Liver (tissue), 9 donors: ENCODE measurements around the gene ZFYVE27. TPM values are rescaled to one million over a fixed set of nuclear protein-coding genes. Genes with fewer than 3 reads are reported as not detected.

Experiments
- DNase-seq: peaks from one replicate; pipeline ENCODE4 v3.0.0-alpha.2; 2017; ENCODE audit warnings: low spot score
- H3K27ac ChIP-seq, 2 donors: one replicate each; pipeline ENCODE4 v1.7.0; 2013; ENCODE audit warnings: inconsistent platforms in 2 of 2, low read length in 2 of 2, control low read depth in 1 of 2, low read depth in 1 of 2, mild to moderate bottlenecking in 1 of 2
- H3K27me3 ChIP-seq, 4 donors: one replicate each; pipeline versions ENCODE4 v1.6.1 to v1.7.0; 2013; ENCODE audit warnings: low read length in 3 of 4, inconsistent platforms in 1 of 4, mild to moderate bottlenecking in 1 of 4, moderate library complexity in 1 of 4; ENCODE audit not compliant: control insufficient read depth in 4 of 4, insufficient read depth in 4 of 4
- H3K36me3 ChIP-seq, 4 donors: one replicate each; pipeline versions ENCODE4 v1.6.1 to v1.7.0; 2013; ENCODE audit warnings: low read length in 3 of 4, mild to moderate bottlenecking in 3 of 4, low read depth in 1 of 4, moderate library complexity in 1 of 4; ENCODE audit not compliant: control insufficient read depth in 4 of 4, insufficient read depth in 3 of 4
- H3K4me1 ChIP-seq, 4 donors: one replicate each; pipeline versions ENCODE4 v1.6.1 to v1.7.0; 2013; ENCODE audit warnings: low read length in 3 of 4, mild to moderate bottlenecking in 3 of 4, moderate library complexity in 1 of 4; ENCODE audit not compliant: control insufficient read depth in 4 of 4, insufficient read depth in 4 of 4
- H3K4me3 ChIP-seq, 3 donors: one replicate each; pipeline versions ENCODE4 v1.6.1 to v1.7.0; 2013; ENCODE audit warnings: low read length in 3 of 3, control low read depth in 1 of 3, low read depth in 1 of 3, mild to moderate bottlenecking in 1 of 3
- H3K9ac ChIP-seq, 2 donors: one replicate each; pipeline ENCODE4 v1.7.0; 2013; ENCODE audit warnings: low read length in 2 of 2, mild to moderate bottlenecking in 2 of 2, moderate library complexity in 2 of 2, control low read depth in 1 of 2, low read depth in 1 of 2
- H3K9me3 ChIP-seq, 4 donors: one replicate each; pipeline versions ENCODE4 v1.6.1 to v1.7.0; 2013; ENCODE audit warnings: low read length in 3 of 4; ENCODE audit not compliant: control insufficient read depth in 4 of 4
- ATF3 ChIP-seq: IDR thresholded peaks from 2 replicates; pipeline ENCODE4 v1.6.1; 2016; ENCODE audit warnings: antibody characterized with exemption
- CTCF ChIP-seq: fragments of 150-350 bp; IDR thresholded peaks from 2 replicates; pipeline ENCODE4 v1.5.1; 2017; ENCODE audit warnings: improper control_type of control experiment, low read depth, low read length; ENCODE audit not compliant: missing input control
- FOXA2 ChIP-seq: IDR thresholded peaks from 2 replicates; pipeline ENCODE4 v1.6.1; 2016; ENCODE audit warnings: antibody characterized with exemption
- GABPA ChIP-seq, 2 donors: IDR thresholded peaks in 1 of 2; conservative IDR thresholded peaks in 1 of 2; 2 replicates each; pipeline ENCODE4 v1.6.1; 2016; ENCODE audit warnings: antibody characterized with exemption in 2 of 2, mild to moderate bottlenecking in 1 of 2, moderate library complexity in 1 of 2
- HNF4G ChIP-seq: IDR thresholded peaks from 2 replicates; pipeline ENCODE4 v1.6.1; 2016; ENCODE audit warnings: antibody characterized with exemption
- JUND ChIP-seq, 2 donors: IDR thresholded peaks; 2 replicates each; pipeline ENCODE4 v1.6.1; 2016; ENCODE audit warnings: antibody characterized with exemption in 2 of 2
- NR2F2 ChIP-seq: IDR thresholded peaks from 2 replicates; pipeline ENCODE4 v1.6.1; 2016; ENCODE audit warnings: antibody characterized with exemption
- REST ChIP-seq: IDR thresholded peaks from 2 replicates; pipeline ENCODE4 v1.6.1; 2016; ENCODE audit warnings: antibody characterized with exemption, mild to moderate bottlenecking
- RXRA ChIP-seq, 2 donors: IDR thresholded peaks; 2 replicates each; pipeline ENCODE4 v1.6.1; 2017 to 2018; ENCODE audit warnings: antibody characterized with exemption in 2 of 2, mild to moderate bottlenecking in 1 of 2
- SP1 ChIP-seq: IDR thresholded peaks from 2 replicates; pipeline ENCODE4 v1.6.1; 2018; ENCODE audit warnings: antibody characterized with exemption, mild to moderate bottlenecking
- TAF1 ChIP-seq: conservative IDR thresholded peaks from 2 replicates; pipeline ENCODE4 v1.6.1; 2016; ENCODE audit warnings: antibody characterized with exemption, mild to moderate bottlenecking
- WGBS: extraction: QIAGEN DNeasy Blood & Tissue Kit; methylation state at CpG from one replicate; pipeline ENCODE4 v1.1.7; 2013; 5-methylcytosine and 5-hydroxymethylcytosine counted together
- polyA plus RNA-seq, 2 donors: library from polyadenylated mRNA; stranded (reverse) in 1 of 2; unstranded in 1 of 2; fragments of 200-250 nt in 1 of 2; fragments of >200 nt in 1 of 2; fragmentation: Nextera tagmentation in 1 of 2; extraction: Ambion mirVana in 1 of 2; gene quantifications; one replicate each; pipeline versions ENCODE4 v1.2.1 to v1.2.3, GENCODE V29; 2013 to 2015
- total RNA-seq, 2 donors: library from RNA; depleted of rRNA; stranded (reverse); fragments of >200 nt; gene quantifications; one replicate each; pipeline ENCODE4 v1.2.3, GENCODE V29; 2014
- TF ChIP-seq, protein P1 (sequence below): IDR thresholded peaks from 2 replicates; pipeline ENCODE4 v1.6.1; 2016; ENCODE audit warnings: antibody characterized with exemption
- donor health status: healthy.
- donor health status: healthy.
- donor health status: healthy.
- donor health status: healthy.
- donor health status: healthy.

The ZFYVE27 gene
- total and polyA plus RNA-seq, 4 donors = 10.2 to 25.9 (median 13.1) TPM

- no peak for TF ChIP-seq CTCF
- TF ChIP-seq RXRA (IDR thresholded peaks at IDR 0.05) = no peak
- TF ChIP-seq FOXA2 = no peak
- TF ChIP-seq TAF1 = no peak
- Histone ChIP-seq H3K36me3 (no peaks in the 10 kb centered on the region), H3K9ac (no peak overlapping the region), H3K4me3 (no peak overlapping the region), H3K27ac (no peak overlapping the region), H3K4me1 (peaks cover 2 to 23% (median 17%) of the 10 kb centered on the region in 4 donors), H3K9me3 (no peaks in the 10 kb centered on the region), H3K27me3 (no peaks in the 10 kb centered on the region)
- DNase-seq = no peak
- whole genome bisulfite sequencing = 94% methylated on average over 7 of the region's 7 CpGs
These were observed 19.3 kb upstream of the ZFYVE27 start for GRCh38 chr10:97717627-97718026.

DNA sequence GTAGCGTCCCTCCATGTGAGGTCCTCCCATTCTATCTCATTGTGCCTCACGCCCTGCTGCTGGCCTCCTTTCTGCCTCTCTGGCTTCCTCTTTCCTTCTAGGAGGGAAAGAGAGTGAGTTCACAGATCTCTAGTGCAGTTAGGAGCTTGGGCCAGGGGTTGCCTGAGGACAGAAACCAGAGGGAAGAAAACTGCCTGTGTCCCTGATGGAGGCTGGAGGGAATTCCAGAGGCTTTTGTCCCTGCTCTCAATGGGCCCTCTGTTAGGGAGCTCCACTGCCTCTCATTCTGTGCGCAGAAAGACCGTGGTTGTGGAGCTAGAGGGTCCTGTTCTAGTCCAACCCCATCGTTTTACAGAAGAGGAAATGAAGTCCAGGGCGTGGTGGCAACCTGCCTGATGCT, 18.8 kb upstream of the ZFYVE27 start:
- no peaks in the 10 kb centered on the region for H3K9me3 ChIP-seq
- no peak for DNase-seq
- H3K36me3 ChIP-seq = no peaks in the 10 kb centered on the region
- no peaks in the 10 kb centered on the region for H3K27me3 ChIP-seq
- TF ChIP-seq NR2F2 (peak; percentile 6), SP1 (no peak), REST (no peak), RXRA (IDR thresholded peaks at IDR 0.05) (peak in 1 of 2 donors; percentile 54)
- peaks cover 2 to 20% (median 16%) of the 10 kb centered on the region in 4 donors for H3K4me1 ChIP-seq
- H3K9ac ChIP-seq = no peak overlapping the region
- H3K27ac ChIP-seq = peak overlapping the region; percentile 62 to 72
- no peak overlapping the region for H3K4me3 ChIP-seq
- WGBS = 74% methylated on average over 6 of the region's 6 CpGs

DNA sequence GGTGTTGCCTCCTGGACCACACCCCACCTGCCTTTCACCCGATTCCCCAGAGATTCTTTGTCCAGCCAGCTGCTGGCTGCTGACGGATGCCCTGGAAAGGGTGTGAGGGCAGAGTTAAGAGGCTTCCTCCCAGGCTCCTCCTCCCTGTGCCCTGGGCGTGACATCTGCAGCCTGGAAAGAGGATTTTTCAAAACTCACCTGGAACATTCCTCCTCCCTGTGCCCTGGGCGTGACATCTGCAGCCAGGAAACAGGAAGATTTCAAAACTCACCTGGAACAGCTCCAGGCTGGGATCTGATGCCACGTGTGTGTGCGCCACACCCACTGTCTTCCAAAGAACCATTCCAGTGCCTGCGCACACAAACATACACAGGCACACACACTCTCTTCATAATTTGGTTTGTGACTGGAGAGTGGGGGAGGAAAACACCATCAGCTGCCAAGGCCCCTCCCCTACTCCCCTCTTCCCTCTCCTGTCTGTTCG, 18.2 kb upstream of the ZFYVE27 start:
- 20% methylated on average over 8 of the region's 8 CpGs for WGBS
- H3K9ac ChIP-seq = no peak overlapping the region
- H3K4me3 ChIP-seq = no peak overlapping the region
- H3K36me3 ChIP-seq = no peaks in the 10 kb centered on the region
- H3K27me3 ChIP-seq = no peaks in the 10 kb centered on the region
- H3K4me1 ChIP-seq = peaks cover 2 to 19% (median 13%) of the 10 kb centered on the region in 4 donors
- peak overlapping the region; percentile 62 to 72 for H3K27ac ChIP-seq
- H3K9me3 ChIP-seq = no peaks in the 10 kb centered on the region
- DNase-seq = peak; percentile 67
- TF ChIP-seq, protein P1, sequence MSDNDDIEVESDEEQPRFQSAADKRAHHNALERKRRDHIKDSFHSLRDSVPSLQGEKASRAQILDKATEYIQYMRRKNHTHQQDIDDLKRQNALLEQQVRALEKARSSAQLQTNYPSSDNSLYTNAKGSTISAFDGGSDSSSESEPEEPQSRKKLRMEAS = peak; percentile 99
- TF ChIP-seq ATF3 = no peak
- no peak for TF ChIP-seq HNF4G
- peak; percentile 24 to 58 for TF ChIP-seq JUND (IDR thresholded peaks at IDR 0.05)
- peak in 1 of 2 donors; percentile 79 for TF ChIP-seq GABPA (IDR thresholded peaks at IDR 0.05 in 1 of 2, conservative IDR thresholded peaks at IDR 0.05 in 1 of 2)
- no peak for TF ChIP-seq CTCF
- TF ChIP-seq REST = peak; percentile 72
- peak; percentile 23 for TF ChIP-seq NR2F2
